Stomach (tissue), 9 donors: ENCODE results near the gene U2SURP. TPM values are rescaled to one million over a fixed set of nuclear protein-coding genes. Genes with fewer than 3 reads are reported as not detected.

Experiments used
- DNase-seq, 2 donors: peaks; one replicate each; pipeline versions ENCODE4 v3.0.0 to v3.0.0-alpha.2; 2013 to 2019
- H3K27ac ChIP-seq, 5 donors: fragments of 200-600 bp in 4 of 5; sonication (generic) in 4 of 5; one replicate each; pipeline ENCODE4 v1.5.1; 2013 to 2019; ENCODE audit warnings: mild to moderate bottlenecking in 1 of 5, moderate library complexity in 1 of 5
- H3K27me3 ChIP-seq, 3 donors: fragments of 200-600 bp; sonication (generic); one replicate each; pipeline ENCODE4 v1.5.1; 2017 to 2019; ENCODE audit warnings: mixed run types in 1 of 3
- H3K36me3 ChIP-seq, 4 donors: fragments of 200-600 bp; sonication (generic); 1 replicate in 3 of 4; 2 replicates in 1 of 4; pipeline ENCODE4 v1.5.1; 2016 to 2019
- H3K4me1 ChIP-seq, 4 donors: fragments of 200-600 bp; sonication (generic); one replicate each; pipeline ENCODE4 v1.5.1; 2016 to 2019
- H3K4me3 ChIP-seq, 4 donors: fragments of 200-600 bp; sonication (generic) in 3 of 4; one replicate each; pipeline ENCODE4 v1.5.1; 2016 to 2019; ENCODE audit warnings: mild to moderate bottlenecking in 1 of 4
- H3K9me3 ChIP-seq, 4 donors: fragments of 200-600 bp; sonication (generic); one replicate each; pipeline ENCODE4 v1.5.1; 2016 to 2019
- EP300 ChIP-seq: sonication (generic); formaldehyde crosslinking; IDR thresholded peaks from one replicate; pipeline ENCODE4 v1.6.1; 2017; ENCODE audit warnings: antibody characterized with exemption
- POLR2A ChIP-seq, 4 donors: fragments of 450-650 bp; IDR thresholded peaks; one replicate each; pipeline ENCODE4 v1.6.1; 2016; ENCODE audit warnings: antibody characterized with exemption in 4 of 4, control low read depth in 2 of 4, mild to moderate bottlenecking in 1 of 4, moderate library complexity in 1 of 4
- POLR2AphosphoS5 ChIP-seq, 3 donors: sonication (generic); formaldehyde crosslinking; IDR thresholded peaks; one replicate each; pipeline ENCODE4 v1.6.1; 2016; ENCODE audit warnings: antibody characterized with exemption in 3 of 3
- WGBS, 5 donors: extraction: QIAGEN DNeasy Blood & Tissue Kit in 3 of 5; methylation state at CpG; one replicate each; pipeline versions ENCODE4 v1.1.5 to v1.1.7; 2013 to 2018; 5-methylcytosine and 5-hydroxymethylcytosine counted together
- intact Hi-C: fragments of 100-400 bp; cut with DNase I; formaldehyde crosslinking; loops from one replicate; pipeline ENCODE4 v1.15.1; 2023; ENCODE audit warnings: low total_unique reads
- polyA plus RNA-seq, 3 donors: library from polyadenylated mRNA; stranded (reverse); fragments of 200-250 nt; gene quantifications; one replicate each; pipeline ENCODE4 v1.2.3, GENCODE V29; 2013
- small RNA-seq, 4 donors: library from RNA; depleted of rRNA; stranded (forward); fragments of <200 nt; gene quantifications; one replicate each; pipeline ENCODE3, GENCODE V24; 2016
- total RNA-seq, 5 donors: library from RNA; depleted of rRNA; stranded (reverse); fragments of >200 nt; gene quantifications; one replicate each; pipeline versions ENCODE4 v1.1.0 to v1.2.3, GENCODE V29; 2014 to 2016
- TF ChIP-seq, protein P1 (sequence below), 7 experiments: fragments of 450-650 bp in 4 of 7; fragments of 200-600 bp in 3 of 7; sonication (generic) in 3 of 7; IDR thresholded peaks; one replicate each; pipeline ENCODE4 v1.5.1; 2016 to 2019; ENCODE audit warnings: antibody characterized with exemption in 7 of 7, control low read depth in 2 of 7, mild to moderate bottlenecking in 1 of 7
- donor health status: healthy with polysubstance abuse.
- donor health status: Bipolar disorder and iron deficiency.
- donor health status: healthy.

The U2SURP gene
- total and polyA plus RNA-seq, 8 donors = 12.8 to 156 (median 59.9) TPM

DNA sequence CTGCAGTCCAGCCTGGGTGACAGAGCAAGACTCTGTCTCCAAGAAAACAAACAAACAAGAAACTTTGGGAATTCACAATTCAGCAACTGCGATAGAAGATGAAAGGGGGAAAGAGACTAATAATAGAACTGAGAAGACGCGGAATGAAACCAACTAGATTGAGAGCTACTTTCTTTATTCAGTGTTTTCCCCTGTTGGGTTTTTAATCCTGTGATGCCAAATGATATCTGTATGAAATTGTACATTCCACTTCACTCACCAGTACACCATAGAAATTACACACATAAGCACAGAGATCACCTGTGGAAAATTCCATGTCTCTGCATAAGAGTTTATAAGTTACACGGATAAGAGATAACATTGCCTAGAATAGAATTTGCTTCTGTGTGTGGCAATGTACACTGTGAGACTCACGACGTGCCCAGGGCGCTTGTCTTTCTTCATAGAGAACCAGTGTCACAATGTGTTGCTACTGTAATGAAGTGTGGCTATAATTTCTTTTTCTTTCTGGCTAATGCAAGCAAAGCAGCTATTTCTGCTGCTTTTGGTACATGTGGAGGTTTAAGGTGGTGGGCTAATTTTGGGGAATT lies 100.5 kb downstream of the U2SURP start:
- WGBS, 5 donors = 75 to 83% (median 80%) methylated on average over 7 of the region's 7 CpGs
- Histone ChIP-seq H3K27ac (no peak overlapping the region), H3K4me3 (no peak overlapping the region), H3K36me3 (no peaks in the 10 kb centered on the region), H3K27me3 (no peaks in the 10 kb centered on the region), H3K9me3 (peaks cover 4 to 31% (median 23%) of the 10 kb centered on the region in 4 donors), H3K4me1 (no peaks in the 10 kb centered on the region)
- no peak for TF ChIP-seq POLR2A (IDR thresholded peaks at IDR 0.05)
- TF ChIP-seq, protein P1, sequence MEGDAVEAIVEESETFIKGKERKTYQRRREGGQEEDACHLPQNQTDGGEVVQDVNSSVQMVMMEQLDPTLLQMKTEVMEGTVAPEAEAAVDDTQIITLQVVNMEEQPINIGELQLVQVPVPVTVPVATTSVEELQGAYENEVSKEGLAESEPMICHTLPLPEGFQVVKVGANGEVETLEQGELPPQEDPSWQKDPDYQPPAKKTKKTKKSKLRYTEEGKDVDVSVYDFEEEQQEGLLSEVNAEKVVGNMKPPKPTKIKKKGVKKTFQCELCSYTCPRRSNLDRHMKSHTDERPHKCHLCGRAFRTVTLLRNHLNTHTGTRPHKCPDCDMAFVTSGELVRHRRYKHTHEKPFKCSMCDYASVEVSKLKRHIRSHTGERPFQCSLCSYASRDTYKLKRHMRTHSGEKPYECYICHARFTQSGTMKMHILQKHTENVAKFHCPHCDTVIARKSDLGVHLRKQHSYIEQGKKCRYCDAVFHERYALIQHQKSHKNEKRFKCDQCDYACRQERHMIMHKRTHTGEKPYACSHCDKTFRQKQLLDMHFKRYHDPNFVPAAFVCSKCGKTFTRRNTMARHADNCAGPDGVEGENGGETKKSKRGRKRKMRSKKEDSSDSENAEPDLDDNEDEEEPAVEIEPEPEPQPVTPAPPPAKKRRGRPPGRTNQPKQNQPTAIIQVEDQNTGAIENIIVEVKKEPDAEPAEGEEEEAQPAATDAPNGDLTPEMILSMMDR (IDR thresholded peaks at IDR 0.05) = no peak
- intact Hi-C loops = no loop called here
- no peak for DNase-seq

DNA sequence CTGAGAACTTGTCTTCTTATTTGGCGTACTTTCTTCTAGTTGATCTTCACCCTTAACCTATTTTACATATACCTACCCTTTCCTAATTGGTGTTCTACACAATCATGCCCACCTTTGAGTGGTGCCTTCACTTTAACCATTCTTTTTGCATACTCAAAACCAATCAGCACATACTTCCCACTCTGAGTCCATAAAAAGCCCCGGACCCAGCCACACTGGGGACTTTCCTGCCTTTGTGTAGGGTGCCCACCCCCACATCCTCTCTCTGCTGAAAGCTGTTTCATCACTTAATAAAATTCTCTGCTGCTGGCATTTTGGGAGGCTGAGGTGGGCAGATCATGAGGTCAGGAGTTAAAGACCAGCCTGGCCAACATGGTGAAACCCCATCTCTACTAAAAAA lies 102.3 kb downstream of the U2SURP start:
- TF ChIP-seq EP300 (no peak), POLR2A (IDR thresholded peaks at IDR 0.05) (no peak), POLR2AphosphoS5 (IDR thresholded peaks at IDR 0.05) (no peak)
- TF ChIP-seq, protein P1 (IDR thresholded peaks at IDR 0.05) = no peak
- WGBS, 5 donors = 65 to 88% (median 79%) methylated on average over 2 of the region's 2 CpGs
- DNase-seq = no peak
- no peaks in the 10 kb centered on the region for H3K27me3 ChIP-seq
- no peak overlapping the region for H3K4me3 ChIP-seq
- intact Hi-C loops = no loop called here
- no peak overlapping the region for H3K27ac ChIP-seq
- H3K4me1 ChIP-seq = no peaks in the 10 kb centered on the region
- H3K9me3 ChIP-seq = peaks cover 4 to 31% (median 23%) of the 10 kb centered on the region in 4 donors
- no peaks in the 10 kb centered on the region for H3K36me3 ChIP-seq

DNA sequence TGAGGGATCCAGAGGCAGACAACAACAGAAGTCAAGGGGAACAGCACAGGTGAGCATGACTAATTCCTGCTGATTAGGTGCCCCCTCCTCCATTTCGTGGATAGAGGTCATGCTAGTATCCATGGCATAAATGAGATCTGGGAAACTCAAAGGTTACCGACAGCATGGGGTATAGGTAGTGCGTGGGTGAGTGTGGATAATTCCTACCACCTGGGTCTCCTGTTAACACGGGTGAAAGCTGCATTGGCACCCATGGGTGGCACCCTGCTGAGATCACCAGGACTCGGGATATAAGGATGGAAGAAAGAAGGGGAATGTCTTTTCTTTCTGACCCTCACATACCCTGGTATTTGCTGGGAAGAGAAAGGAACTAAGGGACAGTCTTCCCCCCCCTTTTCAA lies 103.8 kb downstream of the U2SURP start:
- no peaks in the 10 kb centered on the region for H3K4me1 ChIP-seq
- no peak overlapping the region for H3K4me3 ChIP-seq
- whole genome bisulfite sequencing, 5 donors = 76 to 87% (median 85%) methylated on average over 5 of the region's 5 CpGs

DNA sequence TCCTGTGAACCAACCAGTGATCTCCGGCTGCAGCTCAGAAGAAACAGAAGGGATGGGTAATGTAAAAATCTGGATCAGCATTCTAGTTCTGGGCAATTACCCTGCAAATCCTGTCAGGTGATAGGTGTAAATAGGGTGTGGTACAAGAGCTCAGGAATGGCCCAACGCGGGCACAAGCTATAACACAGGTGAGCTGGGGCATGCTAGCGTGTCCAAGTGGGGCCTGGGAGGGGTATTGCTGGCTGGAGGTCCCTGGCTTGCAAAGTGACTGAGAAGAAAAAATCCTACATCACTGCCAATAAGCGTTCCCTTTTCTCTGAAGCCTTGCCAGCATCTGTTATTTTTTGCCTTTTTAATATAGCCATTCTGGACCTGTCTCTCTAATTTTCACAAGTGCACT lies 108.5 kb downstream of the U2SURP start:
- 70 to 84% (median 77%) methylated on average over 5 of the region's 5 CpGs for WGBS, 5 donors

More for the DNA sequence above, 103.8 kb downstream of the U2SURP start:
- H3K27ac ChIP-seq = no peak overlapping the region
- DNase-seq = no peak
- intact Hi-C loops = no loop called here
- H3K27me3 ChIP-seq = no peaks in the 10 kb centered on the region
- H3K9me3 ChIP-seq = peaks cover 4 to 31% (median 23%) of the 10 kb centered on the region in 4 donors
- TF ChIP-seq POLR2AphosphoS5 (IDR thresholded peaks at IDR 0.05) (no peak), EP300 (no peak), POLR2A (IDR thresholded peaks at IDR 0.05) (no peak)
- TF ChIP-seq, protein P1 (IDR thresholded peaks at IDR 0.05) = no peak
- H3K36me3 ChIP-seq = no peaks in the 10 kb centered on the region

More for the DNA sequence above, 108.5 kb downstream of the U2SURP start:
- no peaks in the 10 kb centered on the region for H3K36me3 ChIP-seq
- H3K9me3 ChIP-seq = peaks cover 0 to 13% (median 12%) of the 10 kb centered on the region in 4 donors
- H3K4me1 ChIP-seq = no peaks in the 10 kb centered on the region
- H3K27me3 ChIP-seq = no peaks in the 10 kb centered on the region
- no peak for TF ChIP-seq EP300
- TF ChIP-seq, protein P1 (IDR thresholded peaks at IDR 0.05) = no peak
- no peak for TF ChIP-seq POLR2A (IDR thresholded peaks at IDR 0.05)
- TF ChIP-seq POLR2AphosphoS5 (IDR thresholded peaks at IDR 0.05) = no peak
- no peak overlapping the region for H3K4me3 ChIP-seq
- intact Hi-C loops = no loop called here
- H3K27ac ChIP-seq = no peak overlapping the region
- no peak for DNase-seq

Small RNAs within 50 kb of the gene (small RNA-seq; reads per million reads assigned to genes)
- 0 reads per million in 4 donors for gene AC021074.2

Other genes starting within 250 kb of the U2SURP start
- 10 to 100 TPM in 2 of 5 donors, 1 to 10 TPM in 1, not detected in 2; 6.2 to 26.9 (median 19.6) TPM for gene PCOLCE2, start 112.5 kb upstream of the U2SURP start, total RNA-seq
- 1 to 10 TPM in 1 of 3 donors, under 1 TPM in 2; 0.75 to 1.1 (median 0.78) TPM for gene PCOLCE2, start 112.5 kb upstream of the U2SURP start, polyA plus RNA-seq
- not detected for gene PAQR9, start 37.9 kb upstream of the U2SURP start, total RNA-seq
- gene PAQR9, start 37.9 kb upstream of the U2SURP start, polyA plus RNA-seq = not detected
- 1 to 10 TPM in 4 of 5 donors, under 1 TPM in 1; 0.89 to 5.7 (median 2.3) TPM for gene CHST2, start 118.2 kb downstream of the U2SURP start, total RNA-seq
- gene CHST2, start 118.2 kb downstream of the U2SURP start, polyA plus RNA-seq = 1 to 10 TPM in 2 of 3 donors, under 1 TPM in 1; 0.73 to 5.9 (median 4.6) TPM